Tibial nerve (tissue), 4 donors: ENCODE data around the gene GCN1. TPM values are rescaled to one million over a fixed set of nuclear protein-coding genes. Genes with fewer than 3 reads are reported as not detected.

ENCODE experiments used
- DNase-seq, 2 donors: peaks; one replicate each; pipeline ENCODE4 v3.0.0-alpha.2; 2019; ENCODE audit warnings: low spot score in 2 of 2
- H3K27ac ChIP-seq, 4 donors: fragments of 200-600 bp; sonication (generic) in 3 of 4; one replicate each; pipeline ENCODE4 v1.5.1; 2017 to 2019; ENCODE audit warnings: mild to moderate bottlenecking in 1 of 4
- H3K27me3 ChIP-seq, 2 donors: fragments of 200-600 bp; sonication (generic) in 1 of 2; one replicate each; pipeline versions ENCODE4 v1.5.1 to v1.6.0; 2017 to 2019
- H3K36me3 ChIP-seq, 3 donors: fragments of 200-600 bp; sonication (generic); one replicate each; pipeline ENCODE4 v1.5.1; 2018 to 2019
- H3K4me1 ChIP-seq, 4 donors: fragments of 200-600 bp; sonication (generic) in 3 of 4; one replicate each; pipeline ENCODE4 v1.5.1; 2017 to 2019
- H3K4me3 ChIP-seq, 4 donors: fragments of 200-600 bp; sonication (generic) in 3 of 4; one replicate each; pipeline ENCODE4 v1.5.1; 2017 to 2019; ENCODE audit warnings: mild to moderate bottlenecking in 1 of 4, moderate library complexity in 1 of 4
- H3K9me3 ChIP-seq, 4 donors: fragments of 200-600 bp; sonication (generic) in 3 of 4; one replicate each; pipeline ENCODE4 v1.5.1; 2017 to 2019
- CTCF ChIP-seq, 5 experiments: fragments of 200-600 bp in 3 of 5; fragments of 450-650 bp in 2 of 5; sonication (generic) in 3 of 5; IDR thresholded peaks; one replicate each; pipeline ENCODE4 v1.5.1; 2016 to 2019; ENCODE audit warnings: antibody characterized with exemption in 5 of 5, mild to moderate bottlenecking in 3 of 5, moderate library complexity in 2 of 5
- EP300 ChIP-seq, 2 donors: sonication (generic); formaldehyde crosslinking; IDR thresholded peaks; one replicate each; pipeline ENCODE4 v1.6.1; 2017; ENCODE audit warnings: antibody characterized with exemption in 2 of 2, mild to moderate bottlenecking in 1 of 2
- POLR2A ChIP-seq, 2 donors: fragments of 450-650 bp; IDR thresholded peaks; one replicate each; pipeline ENCODE4 v1.6.1; 2017; ENCODE audit warnings: antibody characterized with exemption in 2 of 2, mild to moderate bottlenecking in 2 of 2, moderate library complexity in 2 of 2
- WGBS, 2 donors: methylation state at CpG; one replicate each; pipeline ENCODE4 v1.1.5; 2018; 5-methylcytosine and 5-hydroxymethylcytosine counted together
- total RNA-seq, 4 donors: library from RNA; depleted of rRNA; stranded (reverse); fragments of >200 nt; gene quantifications; one replicate each; pipeline ENCODE4 v1.1.0, GENCODE V29; 2016

The GCN1 gene
- total RNA-seq, 4 donors from 2014 or later = 44.6 to 138 (median 106) TPM

GRCh38 chr12:120131116-120131515 is 63.4 kb downstream of the GCN1 start:
- WGBS, 2 donors = 90 to 95% methylated on average over 15 of the region's 15 CpGs
- no peak for DNase-seq
- Histone ChIP-seq H3K9me3 (no peaks in the 10 kb centered on the region), H3K36me3 (peaks cover 8 to 100% (median 50%) of the 10 kb centered on the region in 3 donors), H3K27me3 (no peaks in the 10 kb centered on the region), H3K27ac (no peak overlapping the region), H3K4me3 (no peak overlapping the region), H3K4me1 (peaks cover 0 to 9% (median 1%) of the 10 kb centered on the region in 4 donors)
- TF ChIP-seq POLR2A (IDR thresholded peaks at IDR 0.05) (no peak), EP300 (IDR thresholded peaks at IDR 0.05) (no peak), CTCF (IDR thresholded peaks at IDR 0.05) (no peak)

- TF ChIP-seq EP300 (IDR thresholded peaks at IDR 0.05) (no peak), POLR2A (IDR thresholded peaks at IDR 0.05) (no peak), CTCF (IDR thresholded peaks at IDR 0.05) (no peak)
- DNase-seq = no peak
- H3K27me3 ChIP-seq = no peaks in the 10 kb centered on the region
- H3K4me3 ChIP-seq = no peak overlapping the region
- no peaks in the 10 kb centered on the region for H3K9me3 ChIP-seq
- WGBS, 2 donors = 93 to 96% methylated on average over 6 of the region's 6 CpGs
- peaks cover 0 to 12% (median 3%) of the 10 kb centered on the region in 4 donors for H3K4me1 ChIP-seq
- peaks cover 8 to 95% (median 43%) of the 10 kb centered on the region in 3 donors for H3K36me3 ChIP-seq
- H3K27ac ChIP-seq = no peak overlapping the region
These were observed 64.5 kb downstream of the GCN1 start for GRCh38 chr12:120130011-120130410.

- H3K27me3 ChIP-seq = no peaks in the 10 kb centered on the region
- H3K36me3 ChIP-seq = peaks cover 4 to 61% (median 30%) of the 10 kb centered on the region in 3 donors
These were observed 67.9 kb downstream of the GCN1 start for GRCh38 chr12:120126635-120127005.

GRCh38 chr12:120125792-120126634 is 68.5 kb downstream of the GCN1 start:
- TF ChIP-seq EP300 (IDR thresholded peaks at IDR 0.05) (no peak), CTCF (IDR thresholded peaks at IDR 0.05) (no peak), POLR2A (IDR thresholded peaks at IDR 0.05) (no peak)
- DNase-seq = no peak
- no peaks in the 10 kb centered on the region for H3K27me3 ChIP-seq
- no peaks in the 10 kb centered on the region for H3K9me3 ChIP-seq
- 80 to 82% methylated on average over 6 of the region's 6 CpGs for WGBS, 2 donors
- H3K4me1 ChIP-seq = peaks cover 0 to 12% (median 3%) of the 10 kb centered on the region in 4 donors
- H3K4me3 ChIP-seq = no peak overlapping the region
- H3K27ac ChIP-seq = peak overlapping the region in 2 of 4 donors; percentile 32 to 59
- H3K36me3 ChIP-seq = peaks cover 4 to 55% (median 24%) of the 10 kb centered on the region in 3 donors

More at GRCh38 chr12:120126635-120127005, 67.9 kb downstream of the GCN1 start:
- 56 to 61% methylated on average over 2 of the region's 2 CpGs for WGBS, 2 donors
- peak in 1 of 2 donors; percentile 79 for TF ChIP-seq EP300 (IDR thresholded peaks at IDR 0.05)
- no peak for TF ChIP-seq CTCF (IDR thresholded peaks at IDR 0.05)
- TF ChIP-seq POLR2A (IDR thresholded peaks at IDR 0.05) = no peak
- Histone ChIP-seq H3K9me3 (no peaks in the 10 kb centered on the region), H3K4me3 (no peak overlapping the region), H3K4me1 (peaks cover 0 to 12% (median 3%) of the 10 kb centered on the region in 4 donors), H3K27ac (peak overlapping the region in 2 of 4 donors; percentile 50 to 69)
- peak in 1 of 2 donors; percentile 61 for DNase-seq

- WGBS, 2 donors = 88 to 93% methylated on average over 4 of the region's 4 CpGs
These were observed 69.5 kb downstream of the GCN1 start for GRCh38 chr12:120125029-120125428.

More at GRCh38 chr12:120125029-120125428, 69.5 kb downstream of the GCN1 start:
- peaks cover 2 to 45% (median 16%) of the 10 kb centered on the region in 3 donors for H3K36me3 ChIP-seq
- DNase-seq = no peak
- peaks cover 0 to 12% (median 3%) of the 10 kb centered on the region in 4 donors for H3K4me1 ChIP-seq
- H3K27ac ChIP-seq = no peak overlapping the region
- no peak overlapping the region for H3K4me3 ChIP-seq
- no peaks in the 10 kb centered on the region for H3K27me3 ChIP-seq
- no peak for TF ChIP-seq POLR2A (IDR thresholded peaks at IDR 0.05)
- no peaks in the 10 kb centered on the region for H3K9me3 ChIP-seq
